Trophoblast cell (in vitro differentiated cells and primary cell): ENCODE results near the gene CHCHD6.
"Not testable (repeated sequence)": the region's sequence is repeated elsewhere in the genome, so short reads cannot be mapped to it uniquely, and the experiment has no call there.

Experiments used
- DNase-seq, 2 donors: peaks; one replicate each; pipeline ENCODE4 v3.0.0-alpha.2; 2016
- H2AFZ ChIP-seq: 2 replicates; pipeline ENCODE4 v1.6.1; 2013; ENCODE audit warnings: low read length, moderate library complexity, mild to moderate bottlenecking; ENCODE audit not compliant: insufficient read depth, poor library complexity
- H2AK5ac ChIP-seq: 2 replicates; pipeline ENCODE4 v1.6.1; 2013; ENCODE audit warnings: mild to moderate bottlenecking, low read length
- H2BK120ac ChIP-seq: 2 replicates; pipeline ENCODE4 v1.6.1; 2013; ENCODE audit warnings: low read length, mild to moderate bottlenecking, moderate library complexity; ENCODE audit not compliant: insufficient read depth, poor library complexity
- H2BK12ac ChIP-seq: 2 replicates; pipeline ENCODE4 v1.6.1; 2013; ENCODE audit warnings: mild to moderate bottlenecking, low read length, moderate library complexity
- H2BK5ac ChIP-seq: 2 replicates; pipeline ENCODE4 v1.6.1; 2013; ENCODE audit warnings: low read length, low read depth, moderate library complexity, mild to moderate bottlenecking; ENCODE audit not compliant: poor library complexity
- H3K14ac ChIP-seq: 2 replicates; pipeline ENCODE4 v1.6.1; 2013; ENCODE audit warnings: mild to moderate bottlenecking, low read length
- H3K18ac ChIP-seq: 2 replicates; pipeline ENCODE4 v1.6.1; 2013; ENCODE audit warnings: mild to moderate bottlenecking, low read length
- H3K23ac ChIP-seq: 2 replicates; pipeline ENCODE4 v1.6.1; 2013; ENCODE audit warnings: low read length
- H3K27ac ChIP-seq: 2 replicates; pipeline ENCODE4 v1.5.1; 2013; ENCODE audit warnings: low read depth, mild to moderate bottlenecking, inconsistent platforms, low read length, moderate library complexity
- H3K27me3 ChIP-seq: 2 replicates; pipeline ENCODE4 v1.6.1; 2013; ENCODE audit warnings: inconsistent platforms, mild to moderate bottlenecking, low read length, moderate library complexity; ENCODE audit not compliant: insufficient read depth
- H3K36me3 ChIP-seq, 2 experiments: 1 replicate in 1 of 2; 2 replicates in 1 of 2; pipeline ENCODE4 v1.6.1; 2013; ENCODE audit warnings: low read length in 2 of 2, mild to moderate bottlenecking in 2 of 2, moderate library complexity in 1 of 2; ENCODE audit not compliant: insufficient read depth in 2 of 2, control insufficient read depth in 1 of 2
- H3K4ac ChIP-seq: 2 replicates; pipeline ENCODE4 v1.6.1; 2013; ENCODE audit warnings: low read depth, mild to moderate bottlenecking, low read length, moderate library complexity
- H3K4me1 ChIP-seq, 2 experiments: 1 replicate in 1 of 2; 2 replicates in 1 of 2; pipeline ENCODE4 v1.6.1; 2013; ENCODE audit warnings: low read length in 2 of 2, mild to moderate bottlenecking in 2 of 2, moderate library complexity in 1 of 2; ENCODE audit not compliant: insufficient read depth in 2 of 2, control insufficient read depth in 1 of 2
- H3K4me2 ChIP-seq: 2 replicates; pipeline ENCODE4 v1.6.1; 2013; ENCODE audit warnings: inconsistent platforms, mild to moderate bottlenecking, low read length, moderate library complexity
- H3K4me3 ChIP-seq: 2 replicates; pipeline ENCODE4 v1.5.1; 2013; ENCODE audit warnings: mild to moderate bottlenecking, low read depth, low read length, inconsistent platforms
- H3K79me1 ChIP-seq: one replicate; pipeline ENCODE4 v1.6.1; 2013; ENCODE audit warnings: low read length
- H3K79me2 ChIP-seq: 2 replicates; pipeline ENCODE4 v1.6.1; 2013; ENCODE audit warnings: low read length, mild to moderate bottlenecking; ENCODE audit not compliant: control insufficient read depth, insufficient read depth, poor library complexity
- H3K9ac ChIP-seq: 2 replicates; pipeline ENCODE4 v1.6.1; 2013; ENCODE audit warnings: mild to moderate bottlenecking, low read length
- H3K9me3 ChIP-seq: 2 replicates; pipeline ENCODE4 v1.6.1; 2013; ENCODE audit warnings: low read depth, mild to moderate bottlenecking, control low read depth, inconsistent platforms, low read length; ENCODE audit not compliant: insufficient read depth
- H4K12ac ChIP-seq: 2 replicates; pipeline ENCODE4 v1.6.1; 2013; ENCODE audit warnings: low read depth, mild to moderate bottlenecking, low read length, moderate library complexity
- H4K8ac ChIP-seq: 2 replicates; pipeline ENCODE4 v1.6.1; 2013; ENCODE audit warnings: low read depth, mild to moderate bottlenecking, low read length, moderate library complexity
- H4K91ac ChIP-seq: one replicate; pipeline ENCODE4 v1.6.1; 2013; ENCODE audit warnings: low read depth, mild to moderate bottlenecking, low read length, moderate library complexity
- WGBS: extraction: QIAGEN DNeasy Blood & Tissue Kit; methylation state at CpG from one replicate; pipeline ENCODE4 v1.1.7; 2013; ENCODE audit warnings: missing lambda C conversion rate; ENCODE audit not compliant: insufficient read length, insufficient coverage; ENCODE audit errors: extremely low coverage; 5-methylcytosine and 5-hydroxymethylcytosine counted together

The CHCHD6 gene

DNA sequence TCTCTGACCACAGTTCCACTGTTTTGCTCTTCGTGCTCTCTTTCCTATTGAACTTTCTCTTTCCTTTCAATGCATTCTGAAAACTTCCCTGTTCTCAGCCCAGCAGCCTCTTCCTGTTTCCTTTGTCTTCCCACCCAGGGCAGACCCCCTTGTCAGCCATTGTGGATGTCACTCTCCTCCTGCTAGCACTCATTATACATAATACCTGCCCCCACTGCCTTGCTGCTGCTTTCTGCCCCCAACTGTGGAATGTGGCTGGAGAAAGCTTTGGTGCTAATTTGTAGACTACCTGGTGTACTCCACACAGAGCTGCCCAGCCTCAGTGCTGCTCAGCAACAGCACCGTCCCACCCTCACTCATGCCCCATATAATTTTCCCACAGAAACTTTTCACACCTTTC is 80.2 kb downstream of the CHCHD6 start:
- Histone ChIP-seq H2BK120ac (no peak overlapping the region), H3K23ac (no peak overlapping the region), H4K8ac (no peak overlapping the region), H3K9ac (no peak overlapping the region), H3K79me2 (no peaks in the 10 kb centered on the region), H3K4me2 (no peak overlapping the region), H3K4me3 (no peak overlapping the region), H4K91ac (no peak overlapping the region), H4K12ac (no peak overlapping the region), H2AFZ (no peak overlapping the region), H3K18ac (no peak overlapping the region), H3K9me3 (no peaks in the 10 kb centered on the region), H3K4ac (no peak overlapping the region), H3K36me3 (no peaks in the 10 kb centered on the region), H3K14ac (no peak overlapping the region), H2BK12ac (no peak overlapping the region), H2AK5ac (no peak overlapping the region), H2BK5ac (no peak overlapping the region), H3K79me1 (no peaks in the 10 kb centered on the region), H3K27me3 (no peaks in the 10 kb centered on the region), H3K27ac (no peak overlapping the region), H3K4me1 (peaks cover 4% of the 10 kb centered on the region in 2 experiments)
- DNase-seq: no peak
- no CpG with 5 or more reads among the region's 2 CpGs for WGBS

DNA sequence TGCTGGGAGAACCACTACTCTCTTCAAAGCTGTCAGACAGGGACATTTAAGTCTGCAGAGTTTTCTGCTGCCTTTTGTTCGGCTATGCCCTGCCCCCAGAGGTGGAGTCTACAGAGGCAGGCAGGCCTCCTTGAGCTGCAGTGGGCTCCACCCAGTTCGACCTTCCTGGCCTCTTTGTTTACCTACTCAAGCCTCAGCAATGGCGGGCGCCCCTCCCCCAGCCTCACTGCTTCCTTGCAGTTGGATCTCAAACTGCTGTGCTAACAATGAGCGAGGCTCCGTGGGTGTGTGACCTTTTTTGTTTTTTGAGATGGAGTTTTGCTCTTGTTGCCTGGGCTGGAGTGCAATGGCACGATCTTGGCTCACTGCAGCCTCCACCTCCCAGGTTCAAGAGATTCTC is 87.3 kb downstream of the CHCHD6 start:
- no CpG with 5 or more reads among the region's 7 CpGs for WGBS
- H2BK12ac ChIP-seq, H4K91ac ChIP-seq, H3K27me3 ChIP-seq, H3K14ac ChIP-seq, H4K12ac ChIP-seq, H3K79me1 ChIP-seq, H3K18ac ChIP-seq, DNase-seq, H3K4me2 ChIP-seq, H2AK5ac ChIP-seq, H3K23ac ChIP-seq, H2BK120ac ChIP-seq, H4K8ac ChIP-seq, H3K79me2 ChIP-seq, H3K9me3 ChIP-seq, H3K4me3 ChIP-seq, H2BK5ac ChIP-seq, H3K4me1 ChIP-seq, H2AFZ ChIP-seq, H3K4ac ChIP-seq, H3K9ac ChIP-seq, H3K36me3 ChIP-seq, H3K27ac ChIP-seq: not testable (repeated sequence)

- Histone ChIP-seq H3K14ac (no peak overlapping the region), H3K4me1 (no peaks in the 10 kb centered on the region), H3K9ac (no peak overlapping the region), H3K23ac (no peak overlapping the region), H3K79me1 (no peaks in the 10 kb centered on the region), H3K27ac (no peak overlapping the region), H3K4me2 (no peak overlapping the region), H2AK5ac (no peak overlapping the region), H3K79me2 (peaks cover 2% of the 10 kb centered on the region), H3K18ac (no peak overlapping the region), H2AFZ (no peak overlapping the region), H3K27me3 (no peaks in the 10 kb centered on the region), H4K91ac (no peak overlapping the region), H2BK12ac (no peak overlapping the region), H3K36me3 (no peaks in the 10 kb centered on the region), H3K4ac (no peak overlapping the region), H2BK120ac (no peak overlapping the region), H4K12ac (no peak overlapping the region), H3K9me3 (no peaks in the 10 kb centered on the region), H2BK5ac (no peak overlapping the region), H4K8ac (no peak overlapping the region), H3K4me3 (no peak overlapping the region)
- no peak for DNase-seq
- no CpG with 5 or more reads among the region's 1 CpG for WGBS
These were observed 89.0 kb downstream of the CHCHD6 start for GRCh38 chr3:126792998-126793397.

DNA sequence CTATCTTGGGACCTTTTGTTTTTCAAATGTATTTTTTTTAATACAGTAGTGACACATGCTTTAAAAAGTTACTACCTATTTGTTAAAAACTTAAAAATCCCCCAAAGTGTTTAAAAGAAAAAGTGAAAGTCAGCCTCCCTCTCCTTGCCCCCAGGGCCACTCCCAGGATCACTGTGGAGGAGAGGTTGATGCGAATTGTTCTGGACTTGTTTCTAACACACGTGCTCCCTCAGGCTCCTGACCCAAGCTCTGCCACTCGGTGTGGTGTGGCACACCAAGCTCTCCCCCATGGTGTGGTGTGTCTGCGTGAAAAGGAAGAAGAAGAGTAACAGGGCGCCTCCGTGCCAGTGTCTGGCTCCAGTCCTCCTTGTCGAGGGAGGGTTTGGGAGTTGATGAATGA is 93.5 kb downstream of the CHCHD6 start:
- no CpG with 5 or more reads among the region's 7 CpGs for WGBS
- no peak overlapping the region for H2BK120ac ChIP-seq
- no peak overlapping the region for H2BK5ac ChIP-seq
- no peak overlapping the region for H3K9ac ChIP-seq
- DNase-seq: no peak
- no peak overlapping the region for H2BK12ac ChIP-seq
- no peak overlapping the region for H3K18ac ChIP-seq
- no peak overlapping the region for H4K12ac ChIP-seq
- no peak overlapping the region for H3K27ac ChIP-seq
- no peaks in the 10 kb centered on the region for H3K4me1 ChIP-seq
- no peak overlapping the region for H2AK5ac ChIP-seq
- H4K8ac ChIP-seq: no peak overlapping the region
- H2AFZ ChIP-seq: no peak overlapping the region
- no peak overlapping the region for H4K91ac ChIP-seq
- H3K27me3 ChIP-seq: no peaks in the 10 kb centered on the region
- H3K4me3 ChIP-seq: no peak overlapping the region
- H3K4me2 ChIP-seq: no peak overlapping the region
- no peak overlapping the region for H3K14ac ChIP-seq
- no peak overlapping the region for H3K23ac ChIP-seq
- H3K9me3 ChIP-seq: peaks cover 5% of the 10 kb centered on the region
- peaks cover 2% of the 10 kb centered on the region for H3K79me2 ChIP-seq
- H3K4ac ChIP-seq: no peak overlapping the region
- no peaks in the 10 kb centered on the region for H3K79me1 ChIP-seq
- H3K36me3 ChIP-seq: peaks cover 0 to 2% of the 10 kb centered on the region in 2 experiments
